Measurements from ENCODE around the gene GOLGA8N.
"Not testable (repeated sequence)": the region's sequence is repeated elsewhere in the genome, so short reads cannot be mapped to it uniquely, and the experiment has no call there.

- TF ChIP-seq, protein P1, sequence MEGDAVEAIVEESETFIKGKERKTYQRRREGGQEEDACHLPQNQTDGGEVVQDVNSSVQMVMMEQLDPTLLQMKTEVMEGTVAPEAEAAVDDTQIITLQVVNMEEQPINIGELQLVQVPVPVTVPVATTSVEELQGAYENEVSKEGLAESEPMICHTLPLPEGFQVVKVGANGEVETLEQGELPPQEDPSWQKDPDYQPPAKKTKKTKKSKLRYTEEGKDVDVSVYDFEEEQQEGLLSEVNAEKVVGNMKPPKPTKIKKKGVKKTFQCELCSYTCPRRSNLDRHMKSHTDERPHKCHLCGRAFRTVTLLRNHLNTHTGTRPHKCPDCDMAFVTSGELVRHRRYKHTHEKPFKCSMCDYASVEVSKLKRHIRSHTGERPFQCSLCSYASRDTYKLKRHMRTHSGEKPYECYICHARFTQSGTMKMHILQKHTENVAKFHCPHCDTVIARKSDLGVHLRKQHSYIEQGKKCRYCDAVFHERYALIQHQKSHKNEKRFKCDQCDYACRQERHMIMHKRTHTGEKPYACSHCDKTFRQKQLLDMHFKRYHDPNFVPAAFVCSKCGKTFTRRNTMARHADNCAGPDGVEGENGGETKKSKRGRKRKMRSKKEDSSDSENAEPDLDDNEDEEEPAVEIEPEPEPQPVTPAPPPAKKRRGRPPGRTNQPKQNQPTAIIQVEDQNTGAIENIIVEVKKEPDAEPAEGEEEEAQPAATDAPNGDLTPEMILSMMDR (conservative IDR thresholded peaks at IDR 0.05 in 1 of 2, IDR thresholded peaks at IDR 0.05 in 1 of 2; ENCODE audit: extremely low read depth in 1 of 2, insufficient read depth in 1 of 2, low read depth in 1 of 2, low read length in 2 of 2), result not testable (repeated sequence)
- not testable (repeated sequence) for TF ChIP-seq EZH2 (IDR thresholded peaks at IDR 0.05; ENCODE audit: borderline replicate concordance, low read length)
These were observed 48.1 kb upstream of the GOLGA8N start for GRCh38 chr15:32545129-32545528.

Measured in mammary epithelial cell (primary cell).